GM23338 (cell line): ENCODE measurements around the gene RNF214. TPM values are rescaled to one million over a fixed set of nuclear protein-coding genes. Genes with fewer than 3 reads are reported as not detected.

ENCODE experiments used
- ATAC-seq: fragments of 200-7000 bp; cut with Tn5 transposase; 3 replicates; pipeline ENCODE4 v1.9.1; 2020
- DNase-seq: peaks from one replicate; pipeline ENCODE4 v3.0.0-alpha.2; 2015; ENCODE audit warnings: low spot score
- H2AFZ ChIP-seq: fragments of 200-600 bp; sonication (generic); 2 replicates; pipeline ENCODE4 v1.8.0; 2016; ENCODE audit warnings: antibody characterized with exemption, mild to moderate bottlenecking, moderate library complexity
- H3F3A ChIP-seq: fragments of 200-600 bp; sonication (generic); replicated peaks from 2 replicates; pipeline ENCODE4 v1.8.0; 2017; ENCODE audit warnings: antibody characterized with exemption, mixed run types, low read depth
- H3K27ac ChIP-seq: fragments of 200-600 bp; sonication (generic); 2 replicates; pipeline ENCODE4 v1.6.1; 2016; ENCODE audit warnings: low read depth
- H3K27me3 ChIP-seq: fragments of 200-600 bp; sonication (generic); 2 replicates; pipeline ENCODE4 v1.8.0; 2016; ENCODE audit warnings: mild to moderate bottlenecking, mixed run types, moderate library complexity; ENCODE audit not compliant: insufficient read depth
- H3K36me3 ChIP-seq: fragments of 200-600 bp; sonication (generic); 2 replicates; pipeline ENCODE4 v1.8.0; 2016; ENCODE audit warnings: mild to moderate bottlenecking; ENCODE audit not compliant: insufficient read depth
- H3K4me1 ChIP-seq: fragments of 200-600 bp; sonication (generic); 2 replicates; pipeline ENCODE4 v1.8.0; 2016; ENCODE audit warnings: mild to moderate bottlenecking, moderate library complexity; ENCODE audit not compliant: insufficient read depth
- H3K4me2 ChIP-seq: fragments of 200-600 bp; sonication (generic); 2 replicates; pipeline ENCODE4 v1.7.1; 2017; ENCODE audit warnings: mixed run types
- H3K4me3 ChIP-seq: fragments of 200-600 bp; sonication (generic); 2 replicates; pipeline ENCODE4 v1.6.1; 2016; ENCODE audit warnings: mixed run types
- H3K79me2 ChIP-seq: fragments of 200-600 bp; sonication (generic); replicated peaks from 2 replicates; pipeline ENCODE4 v1.8.0; 2017; ENCODE audit warnings: mild to moderate bottlenecking; ENCODE audit not compliant: insufficient read depth
- H3K9me2 ChIP-seq: fragments of 200-600 bp; sonication (generic); 2 replicates; pipeline ENCODE4 v1.8.0; 2017; ENCODE audit not compliant: insufficient read depth
- H4K20me1 ChIP-seq: fragments of 200-600 bp; sonication (generic); replicated peaks from 2 replicates; pipeline ENCODE4 v1.8.0; 2017; ENCODE audit warnings: mild to moderate bottlenecking; ENCODE audit not compliant: insufficient read depth
- H3K27ac Mint-ChIP-seq: 2 replicates; pipeline ENCODE4 v1.8.0; 2020; ENCODE audit warnings: inconsistent platforms, mild to moderate bottlenecking, moderate library complexity, mixed read lengths
- H3K27me3 Mint-ChIP-seq: 3 replicates; pipeline ENCODE4 v1.8.0; 2022; ENCODE audit warnings: low read depth, mild to moderate bottlenecking, moderate library complexity, mixed read lengths, inconsistent platforms; ENCODE audit not compliant: insufficient read depth, poor library complexity
- H3K36me3 Mint-ChIP-seq: 3 replicates; pipeline ENCODE4 v1.8.0; 2021; ENCODE audit warnings: low read depth, mild to moderate bottlenecking, inconsistent platforms, moderate library complexity, mixed read lengths
- H3K4me1 Mint-ChIP-seq: 3 replicates; pipeline ENCODE4 v1.8.0; 2020; ENCODE audit warnings: mild to moderate bottlenecking, inconsistent platforms, mixed read lengths
- H3K4me3 Mint-ChIP-seq: 3 replicates; pipeline ENCODE4 v1.8.0; 2021; ENCODE audit warnings: moderate library complexity, mild to moderate bottlenecking, inconsistent platforms, mixed read lengths
- H3K9me3 Mint-ChIP-seq: 3 replicates; pipeline ENCODE4 v1.8.0; 2020; ENCODE audit warnings: moderate library complexity, mild to moderate bottlenecking, inconsistent platforms, mixed read lengths
- CREB1 ChIP-seq: fragments of 250-450 bp; sonication (Bioruptor Pico); IDR thresholded peaks from 2 replicates; pipeline ENCODE4 v1.5.0; 2020; ENCODE audit warnings: low read depth, mild to moderate bottlenecking, moderate library complexity
- CTCF ChIP-seq, 2 experiments: fragments of 200-600 bp in 1 of 2; sonication (generic) in 1 of 2; conservative IDR thresholded peaks; 2 replicates each; pipeline versions ENCODE4 v1.5.1 to v1.6.1; 2016 to 2017; ENCODE audit warnings: antibody characterized with exemption in 2 of 2, low read depth in 2 of 2, mild to moderate bottlenecking in 2 of 2, moderate library complexity in 1 of 2
- ETS1 ChIP-seq: IDR thresholded peaks from 2 replicates; pipeline ENCODE4 v1.6.1; 2016; ENCODE audit warnings: antibody characterized with exemption
- EZH2 ChIP-seq: fragments of 200-600 bp; sonication (generic); IDR thresholded peaks from one replicate; pipeline ENCODE4 v1.8.0; 2017; ENCODE audit warnings: antibody characterized with exemption, mild to moderate bottlenecking, low read depth; ENCODE audit not compliant: unreplicated experiment
- EZH2phosphoT487 ChIP-seq: fragments of 200-600 bp; sonication (generic); IDR thresholded peaks from one replicate; pipeline ENCODE4 v1.8.1; 2018; ENCODE audit warnings: antibody characterized with exemption; ENCODE audit not compliant: unreplicated experiment
- JUNB ChIP-seq: IDR thresholded peaks from one replicate; pipeline ENCODE4 v1.6.1; 2016; ENCODE audit warnings: antibody characterized with exemption; ENCODE audit not compliant: unreplicated experiment
- NANOG ChIP-seq: IDR thresholded peaks from 2 replicates; pipeline ENCODE4 v1.6.1; 2016; ENCODE audit warnings: antibody characterized with exemption, borderline replicate concordance
- POLR2AphosphoS5 ChIP-seq: IDR thresholded peaks from 2 replicates; pipeline ENCODE4 v1.6.1; 2016; ENCODE audit warnings: antibody characterized with exemption, low read depth
- REST ChIP-seq: IDR thresholded peaks from one replicate; pipeline ENCODE4 v1.6.1; 2018; ENCODE audit warnings: antibody characterized with exemption; ENCODE audit not compliant: unreplicated experiment
- STAT1 ChIP-seq: IDR thresholded peaks from one replicate; pipeline ENCODE4 v1.6.1; 2016; ENCODE audit warnings: antibody characterized with exemption; ENCODE audit not compliant: unreplicated experiment
- ZNF114 ChIP-seq: fragments of 250-450 bp; sonication (Bioruptor Pico); IDR thresholded peaks from 2 replicates; pipeline ENCODE4 v1.5.0; 2020; ENCODE audit warnings: mild to moderate bottlenecking, moderate library complexity
- ZNF331 ChIP-seq: fragments of 250-450 bp; sonication (Bioruptor Pico); IDR thresholded peaks from 2 replicates; pipeline ENCODE4 v1.5.0; 2020; ENCODE audit warnings: low read depth, mild to moderate bottlenecking, moderate library complexity
- ZNF462 ChIP-seq: fragments of 250-450 bp; sonication (Bioruptor Pico); IDR thresholded peaks from 2 replicates; pipeline ENCODE4 v1.5.0; 2020; ENCODE audit warnings: mild to moderate bottlenecking, moderate library complexity
- polyA plus RNA-seq: library from polyadenylated mRNA; unstranded; fragments of >200 nt; fragmentation: Nextera tagmentation; extraction: Ambion mirVana; gene quantifications from 2 replicates; pipeline ENCODE4 v1.2.1, GENCODE V29; 2016
- total RNA-seq: library from RNA; depleted of rRNA; stranded (reverse); fragments of >200 nt; shearing (Covaris generic); gene quantifications from 2 replicates; pipeline ENCODE4 v1.2.3, GENCODE V29; 2014

The RNF214 gene
- total and polyA plus RNA-seq, 2 experiments from 2014 or later: 19.4 to 28.4 TPM

GRCh38 chr11:117219001-117219400, 13.5 kb upstream of the RNF214 start:
- no peak for DNase-seq
- Mint-ChIP-seq H3K9me3 (no peaks in the 10 kb centered on the region), H3K27me3 (peaks cover 7% of the 10 kb centered on the region), H3K4me3 (no peak overlapping the region), H3K27ac (no peak overlapping the region), H3K36me3 (peaks cover 32% of the 10 kb centered on the region), H3K4me1 (peaks cover 8% of the 10 kb centered on the region)
- no peak overlapping the region for H3K4me2 ChIP-seq
- no peaks in the 10 kb centered on the region for H3F3A ChIP-seq
- H4K20me1 ChIP-seq: peaks cover 8% of the 10 kb centered on the region; the same call in 1 of the 2 replicates
- H3K4me1 ChIP-seq: no peaks in the 10 kb centered on the region
- no peak overlapping the region for H2AFZ ChIP-seq
- no peak overlapping the region for H3K27ac ChIP-seq
- H3K79me2 ChIP-seq: no peaks in the 10 kb centered on the region
- no peaks in the 10 kb centered on the region for H3K9me2 ChIP-seq
- H3K27me3 ChIP-seq: no peaks in the 10 kb centered on the region
- TF ChIP-seq STAT1 (no peak), ZNF462 (CRISPR knock-in tag) (no peak), EZH2phosphoT487 (no peak), CREB1 (CRISPR knock-in tag) (no peak), CTCF (conservative IDR thresholded peaks at IDR 0.05; ENCODE audit: low read depth in 2 of 2) (no peak), EZH2 (no peak), POLR2AphosphoS5 (no peak), REST (no peak), ETS1 (no peak), ZNF331 (CRISPR knock-in tag) (no peak), NANOG (no peak), ZNF114 (no peak), JUNB (no peak)
- H3K4me3 ChIP-seq: no peak overlapping the region
- 0 out of 2 replicates have a peak, but pooled peaks cover 6% of the 10 kb centered on the region for H3K36me3 ChIP-seq
- ATAC-seq: no peak
